Epithelial cell of proximal tubule (primary cell): ENCODE results near the gene HCN3. TPM values are rescaled to one million over a fixed set of nuclear protein-coding genes. Genes with fewer than 3 reads are reported as not detected.
A peak's percentile ranks its signal among the peaks of the same experiment; 100 is the strongest.

Source experiments
- DNase-seq: peaks from one replicate; pipeline ENCODE4 v3.0.0-alpha.2; 2011; ENCODE audit warnings: low read depth
- H3K4me3 ChIP-seq: 2 replicates; pipeline ENCODE4 v1.5.1; 2011; ENCODE audit warnings: low read depth, mild to moderate bottlenecking, low read length
- CTCF ChIP-seq: conservative IDR thresholded peaks from 2 replicates; pipeline ENCODE4 v1.5.1; 2012; ENCODE audit warnings: low read depth, mild to moderate bottlenecking, low read length
- total RNA-seq: library from RNA; depleted of rRNA; stranded (reverse); fragments of >200 nt; gene quantifications from 2 replicates; pipeline ENCODE4 v1.2.3, GENCODE V29; 2015

Gene HCN3
- total RNA-seq, 1 donor from 2014 or later: 8.1 TPM

- no peak for DNase-seq
- H3K4me3 ChIP-seq: peak overlapping the region; percentile 30
- no peak for TF ChIP-seq CTCF
Observed at GRCh38 chr1:155304558-155305063, 27.3 kb downstream of the HCN3 start.

- DNase-seq: no peak
- no peak overlapping the region for H3K4me3 ChIP-seq
Observed at GRCh38 chr1:155305881-155306391, 28.7 kb downstream of the HCN3 start.

GRCh38 chr1:155307247-155307740, 30.0 kb downstream of the HCN3 start:
- peak; percentile 57 for TF ChIP-seq CTCF
- no peak for DNase-seq
- H3K4me3 ChIP-seq: no peak overlapping the region

More at GRCh38 chr1:155305881-155306391, 28.7 kb downstream of the HCN3 start:
- no peak for TF ChIP-seq CTCF

- H3K4me3 ChIP-seq: peak within 1 kb of the TSS; percentile 100
- DNase-seq: peak; percentile 89
- no peak for TF ChIP-seq CTCF
Observed at GRCh38 chr1:155308493-155309422, 31.5 kb downstream of the HCN3 start, which contains the start of gene FDPS. Gene FDPS, plus strand, starts transcription at chr1:155308866. Its CDS starts 924 bp downstream, at chr1:155309790.

GRCh38 chr1:155309423-155310021, 32.3 kb downstream of the HCN3 start:
- H3K4me3 ChIP-seq: peak overlapping the region; percentile 100
- TF ChIP-seq CTCF: no peak
- no peak for DNase-seq

GRCh38 chr1:155313261-155313660, 36.0 kb downstream of the HCN3 start:
- no peak overlapping the region for H3K4me3 ChIP-seq
- no peak for TF ChIP-seq CTCF
- DNase-seq: no peak
